Activated CD8-positive, alpha-beta memory T cell treated with anti-CD3 and anti-CD28 coated beads for 36 hours (primary cell): ENCODE data around the gene RPLP2. TPM values are rescaled to one million over a fixed set of nuclear protein-coding genes. Genes with fewer than 3 reads are reported as not detected.

Source experiments
- CTCF ChIA-PET: fragments of 350-600 bp; sonication (Branson Sonifier 250); formaldehyde crosslinking; loops from one replicate; lab custom pipeline; 2021; ENCODE audit warnings: antibody characterized with exemption; lab: Charles Lee
- POLR2A ChIA-PET: fragments of 350-600 bp; sonication (Branson Sonifier 250); formaldehyde crosslinking; loops from one replicate; lab custom pipeline; 2021; ENCODE audit warnings: antibody characterized with exemption; lab: Charles Lee
- total RNA-seq, 2 experiments: library from RNA; stranded (reverse); gene quantifications; one replicate each; pipeline ENCODE4 v1.2.3, GENCODE V29; 2021

Gene RPLP2
- total RNA-seq, 2 experiments from 2014 or later: 2,602 to 2,630 TPM

DNA sequence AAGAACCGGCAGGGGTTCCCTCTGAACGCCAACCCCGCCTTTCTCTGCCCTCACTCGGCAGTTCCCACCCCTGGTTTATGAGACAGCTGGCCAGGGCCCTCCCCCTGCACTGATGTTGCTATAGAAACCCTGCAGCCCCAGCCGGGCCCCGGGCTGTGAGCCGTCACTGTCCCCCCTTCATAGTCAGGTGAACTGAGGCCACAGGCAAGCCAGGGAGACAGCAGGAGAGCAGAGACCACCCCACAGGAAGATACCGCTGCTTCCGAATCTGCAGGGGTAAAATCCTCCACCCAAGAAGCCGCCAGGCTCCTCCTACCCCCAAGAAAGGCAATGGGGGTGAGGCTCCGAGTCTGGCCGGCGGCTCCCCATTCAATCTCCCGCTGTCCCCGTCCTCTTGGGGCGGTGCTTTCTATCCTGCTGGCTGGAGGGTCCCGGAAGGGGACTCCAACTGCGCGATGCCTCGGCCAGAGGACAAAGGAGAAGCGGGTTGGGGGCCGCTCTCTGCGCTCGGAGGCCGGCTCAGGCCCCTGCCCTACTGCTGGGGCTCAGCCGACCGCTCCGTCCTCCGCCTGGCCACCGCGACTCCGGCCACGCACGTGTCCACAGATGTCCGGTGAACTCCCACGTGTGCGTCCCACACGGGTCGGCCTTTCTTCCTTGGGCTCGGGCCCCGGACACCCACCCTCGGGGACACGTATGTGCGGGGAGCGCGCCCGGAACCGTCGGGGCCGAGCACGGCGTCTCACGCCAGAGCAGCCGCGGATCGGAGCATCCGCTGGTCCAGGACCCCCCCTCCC lies 12.3 kb upstream of the RPLP2 start:
- POLR2A ChIA-PET: interaction anchor here (0.6 to 0.8 kb wide), 2 partner anchors 12 to 13 kb away, joined by 3 to 4 read pairs; partner anchors contain the start of gene RPLP2

DNA sequence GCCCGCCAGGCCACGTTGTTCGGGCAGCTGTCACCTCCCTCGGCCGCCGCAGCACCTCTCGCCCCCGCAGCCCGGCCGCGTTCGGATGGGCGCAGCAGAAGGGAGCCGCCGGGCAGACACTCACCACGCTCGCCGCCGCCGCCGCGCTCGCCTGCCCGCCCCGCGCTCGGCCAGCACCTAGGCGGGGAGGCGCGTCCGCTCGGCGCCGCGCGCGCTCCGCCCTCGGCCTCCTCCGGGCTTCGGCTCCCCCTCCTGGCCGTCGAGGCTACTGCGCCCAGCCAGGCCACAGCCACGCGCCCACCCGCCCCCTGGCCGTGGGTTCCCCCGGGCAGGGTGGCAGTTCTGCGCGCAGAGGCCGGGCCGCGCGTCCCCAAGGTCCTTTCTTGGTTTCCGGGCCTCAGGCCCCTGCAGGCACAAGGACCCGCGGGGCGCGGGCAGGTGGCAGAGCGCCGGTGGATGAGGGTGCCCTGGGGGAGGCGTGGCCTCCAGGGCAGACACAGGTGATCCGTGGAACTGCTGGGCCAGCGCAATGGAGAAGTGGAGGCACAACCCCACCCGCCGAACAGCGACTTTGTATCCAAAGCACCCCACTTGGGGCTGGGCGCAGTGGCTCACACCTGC lies 11.6 kb upstream of the RPLP2 start, which contains the start of gene SLC25A22:
TSS of gene SLC25A22 (minus strand) at position 189 of the 621 bp plus-strand sequence. CDS start 3,275 bp downstream, outside the sequence.
- ChIA-PET CTCF (interaction anchor here (1.0 to 2.6 kb wide), 3 partner anchors 9 to 34 kb away, joined by 3 to 10 read pairs (median 5); partner anchors contain the start of genes CD151 and GATD1), POLR2A (no interaction called here)

More for the DNA sequence above, 12.3 kb upstream of the RPLP2 start:
- CTCF ChIA-PET: interaction anchor here (2.6 kb wide), 1 partner anchor 20 kb away, joined by 10 read pairs; the partner anchor contains the start of gene GATD1

DNA sequence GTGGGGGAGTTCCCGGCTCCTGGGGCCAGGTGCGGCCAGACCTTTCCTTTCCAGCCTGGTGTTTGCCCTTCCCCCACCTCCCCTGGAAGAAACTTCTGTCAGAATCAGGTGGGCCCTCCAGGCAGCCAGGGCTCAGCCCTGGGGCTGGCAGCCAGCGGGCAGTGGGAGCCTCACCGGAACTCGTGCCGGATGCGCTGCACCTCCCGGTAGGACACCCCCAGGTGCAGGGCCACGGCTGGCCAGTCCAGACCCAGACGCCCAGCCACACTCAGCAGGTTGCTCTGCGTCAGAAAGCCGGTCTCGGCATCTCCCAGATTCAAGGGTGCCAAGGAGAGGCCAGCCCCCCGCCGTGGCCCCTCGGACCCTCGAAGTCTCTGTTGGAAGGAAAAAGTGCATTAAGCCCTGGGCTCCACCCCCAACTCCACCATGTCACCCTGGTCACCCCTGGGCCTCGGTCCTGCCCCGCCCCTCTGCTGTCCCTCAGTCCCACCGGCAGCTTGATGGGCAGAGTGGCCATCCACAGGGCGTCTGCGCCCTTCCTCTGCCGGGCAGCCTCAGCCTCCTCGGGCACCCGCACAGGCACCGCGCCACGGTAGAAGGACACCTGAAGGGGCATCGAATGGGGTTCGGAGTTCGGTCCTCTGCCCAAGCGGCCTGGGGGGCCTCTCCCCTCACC lies 10.0 kb upstream of the RPLP2 start:
- POLR2A ChIA-PET: no interaction called here
- CTCF ChIA-PET: interaction anchor here (1.0 kb wide), 1 partner anchor 8 kb away, joined by 5 read pairs; no protein-coding TSS in a partner anchor

DNA sequence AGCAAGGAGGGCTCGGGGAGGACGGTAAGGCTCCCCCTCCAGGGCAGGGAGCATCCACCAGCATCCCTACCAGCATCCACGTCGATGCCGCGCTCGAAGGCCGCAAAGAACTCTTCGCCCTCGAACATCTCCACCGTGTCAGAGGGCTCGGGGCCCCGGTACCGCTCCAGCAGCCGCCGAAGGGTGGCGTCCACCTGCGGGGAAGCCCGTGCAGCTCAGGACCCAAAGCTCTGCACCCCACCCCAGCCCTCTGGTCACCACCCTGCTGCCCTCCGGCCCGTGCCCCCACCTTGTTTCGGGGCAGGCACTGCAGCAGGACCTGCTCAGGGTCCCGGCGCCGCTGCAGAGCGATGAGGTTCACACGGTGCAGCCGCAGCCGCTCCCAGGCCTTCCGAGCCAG lies 9.3 kb upstream of the RPLP2 start:
- POLR2A ChIA-PET: no interaction called here
- CTCF ChIA-PET: no interaction called here

DNA sequence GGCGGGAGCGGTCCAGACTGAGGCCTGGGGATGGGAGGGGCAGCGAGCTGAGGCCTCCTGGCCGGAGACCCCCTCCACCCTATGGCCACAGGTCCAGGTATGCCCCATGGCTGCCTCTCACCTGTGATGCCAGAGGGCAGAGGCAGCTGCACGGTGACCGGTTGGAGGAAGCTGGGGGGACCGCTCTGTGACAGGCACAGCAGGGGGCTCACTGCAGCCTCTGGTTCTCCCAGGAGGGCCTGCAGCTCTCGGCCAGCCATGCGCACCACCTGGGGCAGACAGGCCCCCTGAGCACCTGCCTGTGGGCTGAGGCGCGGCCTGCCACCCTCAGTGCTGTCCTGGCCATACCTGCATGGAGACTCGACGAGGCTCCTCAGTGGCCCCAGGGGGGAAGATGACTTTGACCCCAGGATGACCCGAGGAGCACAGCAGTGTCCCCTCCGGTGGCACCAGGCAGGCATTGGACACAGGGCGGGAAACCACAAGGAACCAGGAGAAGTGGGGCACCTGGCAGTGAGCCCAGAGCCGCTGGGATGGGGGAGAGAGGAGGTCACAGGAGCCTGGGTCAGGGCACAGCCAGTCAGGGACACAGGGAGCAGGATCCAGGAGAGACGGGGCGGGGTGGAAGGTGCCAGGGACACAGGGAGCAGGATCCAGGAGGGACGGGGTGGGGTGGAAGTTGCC lies 8.5 kb upstream of the RPLP2 start:
- CTCF ChIA-PET: no interaction called here

DNA sequence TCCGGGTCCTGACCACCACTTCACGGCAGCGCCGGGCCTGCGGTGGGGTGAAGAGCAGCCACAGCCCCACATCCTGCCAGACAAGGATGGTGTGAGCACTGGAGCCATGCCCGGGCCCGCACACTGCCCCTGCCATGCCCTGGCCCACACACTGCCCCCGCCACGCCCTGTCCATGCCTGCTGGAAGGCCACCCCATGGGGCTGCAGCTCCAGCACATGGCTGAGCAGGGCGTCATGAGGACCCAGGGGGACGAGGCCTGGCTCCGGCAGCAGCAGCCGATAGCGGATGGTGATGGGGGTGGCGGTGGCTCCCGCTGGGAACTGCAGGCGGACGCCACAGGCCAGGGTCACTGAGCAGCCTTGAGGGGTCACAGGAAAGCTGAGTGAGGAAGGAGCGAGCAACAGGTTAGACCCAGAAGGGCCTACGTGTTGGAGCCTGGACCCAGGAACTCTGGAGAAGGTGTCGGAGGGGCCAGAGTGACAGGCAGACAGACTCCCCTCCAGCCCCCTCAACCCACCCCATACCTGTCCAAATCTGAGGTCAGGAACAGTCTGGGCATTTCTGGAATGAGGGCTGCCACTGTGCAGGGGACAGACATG lies 7.6 kb upstream of the RPLP2 start:
- CTCF ChIA-PET: no interaction called here
- POLR2A ChIA-PET: no interaction called here

More for the DNA sequence above, 8.5 kb upstream of the RPLP2 start:
- POLR2A ChIA-PET: no interaction called here

DNA sequence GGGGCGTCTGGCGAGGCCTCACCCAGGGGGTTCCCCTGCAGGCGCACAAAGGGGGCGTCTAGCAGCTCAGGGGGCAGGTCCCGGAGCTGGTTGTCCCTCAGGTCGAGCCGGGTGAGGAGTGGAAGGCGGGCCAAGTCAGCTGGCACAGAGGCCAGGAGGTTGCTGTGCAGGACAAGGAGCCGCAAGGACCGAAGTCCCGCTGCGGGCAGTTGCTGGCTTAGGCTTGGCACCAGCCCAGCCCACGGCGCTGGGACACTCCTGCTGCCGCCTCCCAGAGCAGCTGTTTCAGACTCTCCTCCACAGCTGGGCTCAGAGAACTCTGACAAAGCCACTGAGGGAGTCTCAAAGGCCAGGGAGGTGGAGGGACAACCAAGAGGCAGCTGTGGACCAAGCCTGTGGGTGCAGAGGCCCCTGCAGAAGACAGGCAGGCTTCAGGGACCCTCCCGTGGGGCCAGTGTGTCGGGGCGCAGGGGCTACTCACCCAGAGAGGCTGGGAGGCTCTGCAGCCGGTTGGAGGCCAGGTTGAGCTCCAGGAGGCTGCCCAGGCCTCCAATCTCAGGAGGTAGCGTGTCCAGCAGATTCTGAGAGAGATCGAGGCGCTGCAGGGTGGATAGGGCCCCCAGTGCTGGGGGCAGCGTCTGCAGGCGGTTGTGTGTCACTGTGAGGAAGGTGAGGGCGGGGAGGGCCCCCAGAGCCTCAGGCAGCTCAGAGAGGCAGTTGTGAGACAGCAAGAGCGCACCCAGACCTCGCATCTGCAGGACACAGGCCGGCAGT lies 6.9 kb upstream of the RPLP2 start:
- ChIA-PET POLR2A (interaction anchor here (0.6 kb wide), 1 partner anchor 8 kb away, joined by 5 read pairs; no protein-coding TSS in a partner anchor), CTCF (no interaction called here)

DNA sequence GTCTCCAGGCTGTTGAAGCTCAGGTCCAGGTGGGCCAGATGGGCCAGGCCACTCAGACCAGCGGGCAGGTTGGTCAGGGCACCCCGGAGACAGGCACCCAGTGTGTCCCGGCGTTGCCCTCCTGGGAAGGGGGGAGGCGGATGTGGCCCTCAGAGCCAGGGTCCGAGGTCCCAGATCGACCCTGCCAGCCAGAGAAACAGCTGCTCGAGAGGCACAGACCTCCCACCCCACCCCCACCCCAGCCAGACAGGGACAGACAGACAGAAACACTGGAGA lies 6.4 kb upstream of the RPLP2 start:
- CTCF ChIA-PET: interaction anchor here (1.1 kb wide), 1 partner anchor 37 kb away, joined by 3 read pairs; no protein-coding TSS in a partner anchor
- POLR2A ChIA-PET: interaction anchor here (0.6 kb wide), 1 partner anchor 8 kb away, joined by 5 read pairs; no protein-coding TSS in a partner anchor

DNA sequence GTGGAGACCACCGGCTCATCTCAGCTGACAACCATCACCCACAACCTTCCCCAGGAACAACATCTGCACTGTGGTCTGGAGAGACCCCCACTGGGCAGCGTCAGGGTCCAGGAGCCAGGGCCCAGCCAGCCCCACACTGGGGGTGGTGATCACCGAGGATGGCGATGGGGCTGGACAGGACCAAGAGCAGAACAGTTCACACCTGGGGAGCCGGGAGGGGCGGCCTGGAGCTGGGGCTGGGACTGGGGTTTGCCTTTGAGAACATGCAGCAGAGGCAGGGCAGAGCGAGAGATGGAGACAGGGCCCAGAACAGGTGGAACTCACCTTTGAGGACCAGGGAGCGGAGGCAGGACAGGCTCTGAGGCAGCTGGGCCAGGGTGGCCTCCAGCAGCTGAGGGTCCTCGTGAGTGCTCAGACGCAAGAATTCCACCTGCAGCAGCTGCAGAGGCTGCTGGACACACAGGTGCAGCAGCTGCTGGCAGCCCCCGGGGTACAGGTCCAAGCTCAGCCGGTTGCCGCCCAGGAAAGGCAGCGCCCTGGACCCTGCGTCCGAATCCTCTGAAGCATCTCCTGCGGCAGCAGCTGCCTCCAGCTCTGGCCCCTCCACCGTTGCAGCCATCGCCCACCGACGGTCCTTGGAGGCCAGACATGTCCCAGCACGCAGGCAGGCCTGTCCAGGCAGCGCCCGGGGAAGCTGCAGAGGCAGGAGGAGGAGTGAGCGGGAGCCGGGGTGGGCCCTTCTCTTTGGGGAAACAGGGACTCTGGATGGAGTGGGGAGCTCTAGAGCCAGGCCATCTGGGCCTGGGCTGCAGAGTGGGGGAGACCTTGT lies 5.8 kb upstream of the RPLP2 start:
- ChIA-PET CTCF (interaction anchor here (1.1 kb wide), 1 partner anchor 38 kb away, joined by 3 read pairs; no protein-coding TSS in a partner anchor), POLR2A (interaction anchor here (0.7 kb wide), 1 partner anchor 355 kb away, joined by 4 read pairs; no protein-coding TSS in a partner anchor)

DNA sequence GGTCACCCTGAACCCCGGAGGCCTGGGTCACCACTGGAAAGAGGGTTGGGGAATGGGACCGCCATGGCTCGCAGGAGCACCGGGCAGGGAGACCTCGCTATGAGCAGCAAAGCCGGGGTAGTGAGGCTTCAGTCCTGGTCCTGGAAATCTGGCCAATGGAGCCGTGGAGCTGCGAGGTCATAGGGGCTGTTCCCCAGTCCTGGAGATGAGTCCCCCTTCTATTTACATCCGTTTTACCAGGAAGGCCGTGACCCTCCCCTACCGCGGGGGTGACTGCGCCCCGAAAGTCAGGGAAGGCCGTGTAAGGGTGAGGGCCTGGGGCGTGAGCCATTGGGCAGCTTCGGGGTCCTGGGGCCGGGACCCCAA lies 5.2 kb upstream of the RPLP2 start:
- CTCF ChIA-PET: no interaction called here
- POLR2A ChIA-PET: interaction anchor here (0.7 kb wide), 1 partner anchor 356 kb away, joined by 4 read pairs; no protein-coding TSS in a partner anchor

DNA sequence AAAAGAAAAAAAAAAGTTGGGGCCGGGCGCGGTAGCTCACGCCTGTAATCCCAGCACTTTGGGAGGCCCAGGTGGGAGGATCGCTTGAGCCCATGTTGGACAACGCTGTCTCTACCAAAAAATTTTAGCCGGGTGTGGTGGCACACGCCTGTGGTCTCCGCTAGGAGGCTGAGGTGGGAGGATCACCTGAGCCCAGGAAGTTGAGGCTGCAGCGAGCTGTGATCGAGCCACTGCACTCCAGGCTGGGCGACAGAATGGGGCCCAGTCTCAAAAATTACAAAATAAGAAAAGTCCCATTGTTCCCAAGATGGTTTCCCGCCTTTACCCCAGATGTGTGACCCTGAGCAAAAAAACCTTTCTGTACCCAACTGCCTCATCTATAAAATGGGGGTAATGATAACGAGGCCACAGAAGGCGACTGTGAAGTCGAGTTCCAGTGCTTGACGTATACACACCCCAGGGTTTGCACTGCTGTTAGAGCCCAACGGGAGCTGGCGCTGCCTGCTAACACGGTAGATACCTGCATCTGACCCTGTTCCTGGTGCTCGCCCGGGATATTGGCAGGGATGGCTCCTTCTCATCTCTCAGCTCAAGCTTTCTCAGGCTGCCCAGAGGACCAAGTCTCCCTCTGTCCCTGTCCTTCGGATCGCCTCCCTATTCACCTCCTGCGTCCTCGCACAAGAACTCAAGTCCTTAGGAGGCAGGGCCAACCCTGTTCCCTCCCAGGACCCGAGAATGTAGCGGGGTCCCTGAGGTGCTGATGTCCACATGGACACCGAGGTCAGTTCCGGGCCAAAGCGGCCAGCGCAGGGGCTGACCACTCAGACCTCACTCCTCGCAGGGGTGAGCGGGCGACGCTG lies 1.1 kb upstream of the RPLP2 start:
- ChIA-PET CTCF (interaction anchor here (0.8 to 2.3 kb wide), 5 partner anchors 10 to 112 kb away, joined by 3 to 5 read pairs (median 4); partner anchors contain the start of gene PNPLA2), POLR2A (interaction anchor here (0.8 to 2.0 kb wide), 5 partner anchors 11 to 31 kb away, joined by 3 to 16 read pairs (median 4); partner anchors contain the start of genes GATD1 and PNPLA2)

DNA sequence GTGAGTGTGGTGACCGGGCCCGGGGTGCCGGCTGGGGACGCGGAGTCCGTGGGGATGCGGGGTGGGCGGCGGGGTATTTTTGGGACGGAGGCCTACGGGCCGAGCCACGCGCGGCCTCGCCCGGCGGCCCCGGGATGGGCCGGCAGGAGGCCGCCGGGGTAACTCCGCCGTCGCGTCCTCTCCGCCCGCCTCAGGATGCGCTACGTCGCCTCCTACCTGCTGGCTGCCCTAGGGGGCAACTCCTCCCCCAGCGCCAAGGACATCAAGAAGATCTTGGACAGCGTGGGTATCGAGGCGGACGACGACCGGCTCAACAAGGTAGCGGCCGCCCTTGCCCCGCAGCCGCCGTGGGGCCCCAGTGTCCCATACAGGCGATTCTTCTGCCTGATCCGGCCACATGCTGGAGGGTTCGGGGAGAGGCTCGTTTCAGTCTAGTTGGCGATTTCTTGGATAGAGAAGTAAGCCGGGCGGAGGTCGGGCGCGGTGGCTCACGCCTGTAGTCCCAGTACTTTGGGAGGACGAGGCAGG lies 337 bp downstream of the RPLP2 start:
- ChIA-PET CTCF (interaction anchor here (0.6 to 1.5 kb wide), 3 partner anchors 9 to 25 kb away, joined by 3 to 6 read pairs (median 3); partner anchors contain the start of gene PNPLA2), POLR2A (interaction anchor here (0.6 to 2.0 kb wide), 7 partner anchors 9 to 274 kb away, joined by 3 to 16 read pairs (median 5); partner anchors contain the start of genes GATD1 and PNPLA2)

DNA sequence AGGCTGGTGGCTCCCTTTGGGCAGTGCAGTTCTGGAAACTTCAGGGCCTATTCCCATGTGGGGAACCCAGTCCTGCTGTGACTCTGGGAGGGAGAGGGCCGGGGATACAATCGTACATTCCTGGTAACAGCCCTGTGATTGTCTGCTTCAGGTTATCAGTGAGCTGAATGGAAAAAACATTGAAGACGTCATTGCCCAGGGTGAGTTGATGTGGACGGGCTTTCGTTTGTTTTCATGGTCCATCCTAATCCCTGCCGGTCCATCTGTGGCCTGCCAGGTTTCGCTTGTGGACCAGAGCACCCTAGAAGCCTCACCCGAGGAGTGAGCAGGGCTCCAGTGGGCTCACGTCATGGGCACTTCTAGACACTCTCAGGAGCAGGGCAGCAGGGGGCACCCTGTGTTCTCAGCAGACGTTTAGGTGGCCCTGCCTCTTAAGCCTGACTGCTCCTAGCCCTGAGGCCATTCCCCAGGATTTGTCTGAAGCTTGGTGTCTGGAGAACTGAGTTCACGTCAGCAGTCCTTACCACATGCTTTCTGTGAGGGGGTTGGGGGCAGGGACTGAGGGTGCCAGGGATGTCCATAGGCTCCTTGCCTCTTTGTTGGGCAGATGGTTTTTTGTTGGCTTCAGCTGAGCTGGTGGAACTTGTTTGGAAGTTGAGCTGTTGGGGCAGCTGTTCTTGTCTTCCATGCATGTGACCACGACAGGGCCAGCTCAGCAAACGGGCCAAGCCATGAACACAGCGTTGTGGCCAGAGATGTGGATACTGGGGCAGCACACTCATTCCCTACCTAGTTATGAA lies 1.9 kb downstream of the RPLP2 start:
- ChIA-PET POLR2A (interaction anchor here (1.0 to 1.3 kb wide), 2 partner anchors 8 to 9 kb away, joined by 5 to 11 read pairs; partner anchors contain the start of gene PNPLA2), CTCF (interaction anchor here (1.5 kb wide), 1 partner anchor 8 kb away, joined by 6 read pairs; the partner anchor contains the start of gene PNPLA2)

DNA sequence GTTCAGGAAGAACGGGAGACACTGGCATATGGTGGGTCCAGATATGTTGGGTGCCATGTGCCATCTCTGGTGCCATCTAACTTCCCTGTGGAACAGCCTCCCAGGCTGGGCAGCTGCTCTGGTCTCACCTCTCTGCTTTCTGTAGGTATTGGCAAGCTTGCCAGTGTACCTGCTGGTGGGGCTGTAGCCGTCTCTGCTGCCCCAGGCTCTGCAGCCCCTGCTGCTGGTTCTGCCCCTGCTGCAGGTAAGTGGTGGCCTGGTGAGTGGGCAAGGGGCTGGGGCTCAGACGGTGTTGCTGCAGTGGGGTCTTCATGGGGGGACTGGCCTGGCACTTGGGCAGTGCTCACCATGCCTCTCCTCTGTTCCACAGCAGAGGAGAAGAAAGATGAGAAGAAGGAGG lies 2.6 kb downstream of the RPLP2 start:
- ChIA-PET POLR2A (no interaction called here), CTCF (no interaction called here)

DNA sequence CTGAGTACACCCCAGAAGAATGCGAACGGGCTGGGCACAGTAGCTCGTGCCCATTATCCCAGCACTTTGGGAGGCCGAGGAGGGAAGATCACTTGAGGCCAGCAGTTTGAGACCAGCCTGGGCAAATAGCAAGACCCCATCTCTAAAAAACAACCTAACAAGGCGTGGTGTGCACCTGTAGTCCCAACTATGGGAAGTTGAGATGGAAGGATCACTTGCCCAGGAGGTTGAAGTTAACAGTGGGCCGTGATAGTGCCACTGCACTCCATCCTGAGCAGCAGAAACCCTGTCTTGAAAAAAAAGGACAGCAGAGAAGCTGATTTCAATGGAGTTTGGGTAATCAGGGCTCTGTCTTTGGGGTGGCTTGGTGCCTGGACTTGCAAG lies 3.3 kb downstream of the RPLP2 start:
- POLR2A ChIA-PET: no interaction called here
- CTCF ChIA-PET: no interaction called here
